HG03571 (cell line): Measurements from ENCODE around the gene GCGR.
"Not testable (repeated sequence)": the region's sequence is repeated elsewhere in the genome, so short reads cannot be mapped to it uniquely, and the experiment has no call there.

Experiments
- ATAC-seq: cut with Tn5 transposase; IDR thresholded peaks from one replicate; pipeline ENCODE4 v1.9.1; 2021; ENCODE audit not compliant: unreplicated experiment

GCGR gene

GRCh38 chr17:81831957-81832607 lies 28.1 kb downstream of the GCGR start:
- no peak for ATAC-seq

- peak; percentile 49 for ATAC-seq
Measured at GRCh38 chr17:81832608-81833159, 28.7 kb downstream of the GCGR start.

GRCh38 chr17:81833160-81833920 lies 29.4 kb downstream of the GCGR start, which contains the start of gene MCRIP1:
Gene MCRIP1, minus strand, starts transcription at chr17:81833291. Its CDS starts 8,785 bp downstream, at chr17:81824506.
- ATAC-seq, result peak; percentile 68

GRCh38 chr17:81833921-81834830 lies 30.2 kb downstream of the GCGR start:
- no peak for ATAC-seq

GRCh38 chr17:81834831-81835267 lies 30.9 kb downstream of the GCGR start, which contains the start of gene PPP1R27:
Gene PPP1R27, minus strand, starts transcription at chr17:81835050. Its CDS starts 97 bp downstream, at chr17:81834953.
- ATAC-seq, result no peak

- no peak for ATAC-seq
Measured at GRCh38 chr17:81837641-81838040, 33.7 kb downstream of the GCGR start.

- no peak for ATAC-seq
Measured at GRCh38 chr17:81838753-81839255, 34.9 kb downstream of the GCGR start.

- ATAC-seq, result no peak
Measured at GRCh38 chr17:81839301-81839700, 35.4 kb downstream of the GCGR start.

GRCh38 chr17:81840059-81840458 lies 36.1 kb downstream of the GCGR start:
- not testable (repeated sequence) for ATAC-seq

- ATAC-seq, result no peak
Measured at GRCh38 chr17:81840826-81841778, 37.2 kb downstream of the GCGR start.

- no peak for ATAC-seq
Measured at GRCh38 chr17:81841866-81842265, 37.9 kb downstream of the GCGR start.

- ATAC-seq, result no peak
Measured at GRCh38 chr17:81842378-81842724, 38.4 kb downstream of the GCGR start.

GRCh38 chr17:81842725-81843504 lies 39.0 kb downstream of the GCGR start:
- ATAC-seq, result no peak

- no peak for ATAC-seq
Measured at GRCh38 chr17:81843713-81844326, 39.9 kb downstream of the GCGR start.

- no peak for ATAC-seq
Measured at GRCh38 chr17:81844327-81844851, 40.4 kb downstream of the GCGR start.

- ATAC-seq, result no peak
Measured at GRCh38 chr17:81844887-81845286, 40.9 kb downstream of the GCGR start.

GRCh38 chr17:81845361-81845760 lies 41.4 kb downstream of the GCGR start:
- no peak for ATAC-seq
